GM18873 (cell line): ENCODE data around the gene USP46.
A peak's percentile ranks its signal among the peaks of the same experiment; 100 is the strongest.

Source experiments
- ATAC-seq: cut with Tn5 transposase; IDR thresholded peaks from one replicate; pipeline ENCODE4 v1.9.1; 2021; ENCODE audit warnings: mild to moderate bottlenecking, moderate library complexity, moderate number of reproducible peaks; ENCODE audit not compliant: unreplicated experiment, low FRiP score

Gene USP46

GRCh38 chr4:52659001-52659721 is at the start of gene USP46:
Gene USP46, minus strand, starts transcription at chr4:52659301. Its CDS starts 151 bp downstream, at chr4:52659150.
- ATAC-seq: peak; percentile 55

- no peak for ATAC-seq
Measured at GRCh38 chr4:52704661-52705060, 45.6 kb upstream of the USP46 start.

- ATAC-seq: no peak
Measured at GRCh38 chr4:52704133-52704532, 45.0 kb upstream of the USP46 start.

GRCh38 chr4:52701207-52701606 is 42.1 kb upstream of the USP46 start:
- peak; percentile 93 for ATAC-seq

GRCh38 chr4:52694936-52695335 is 35.8 kb upstream of the USP46 start:
- ATAC-seq: no peak

- ATAC-seq: no peak
Measured at GRCh38 chr4:52693492-52693891, 34.4 kb upstream of the USP46 start.

GRCh38 chr4:52689096-52689495 is 30.0 kb upstream of the USP46 start:
- no peak for ATAC-seq

GRCh38 chr4:52687696-52688095 is 28.6 kb upstream of the USP46 start:
- no peak for ATAC-seq

GRCh38 chr4:52685316-52685715 is 26.2 kb upstream of the USP46 start:
- no peak for ATAC-seq

- no peak for ATAC-seq
Measured at GRCh38 chr4:52684896-52685295, 25.8 kb upstream of the USP46 start.

GRCh38 chr4:52680381-52680780 is 21.3 kb upstream of the USP46 start:
- ATAC-seq: no peak

- no peak for ATAC-seq
Measured at GRCh38 chr4:52676536-52676935, 17.4 kb upstream of the USP46 start.

GRCh38 chr4:52675111-52675510 is 16.0 kb upstream of the USP46 start:
- no peak for ATAC-seq

GRCh38 chr4:52670739-52671138 is 11.6 kb upstream of the USP46 start:
- ATAC-seq: no peak

GRCh38 chr4:52670121-52670520 is 11.0 kb upstream of the USP46 start:
- ATAC-seq: no peak

- ATAC-seq: peak; percentile 65
Measured at GRCh38 chr4:52665592-52665991, 6.5 kb upstream of the USP46 start.

GRCh38 chr4:52664479-52664878 is 5.4 kb upstream of the USP46 start:
- no peak for ATAC-seq

GRCh38 chr4:52661966-52662690 is 3.0 kb upstream of the USP46 start:
- no peak for ATAC-seq

- ATAC-seq: no peak
Measured at GRCh38 chr4:52660643-52661042, 1.5 kb upstream of the USP46 start.

- ATAC-seq: no peak
Measured at GRCh38 chr4:52659722-52660261, 691 bp upstream of the USP46 start.

GRCh38 chr4:52658641-52659000 is 480 bp downstream of the USP46 start:
- no peak for ATAC-seq
